HCT116 (cell line): ENCODE measurements around the gene POLA1.

Experiments used
- CTCF ChIP-seq, 3 experiments: fragments of 200-600 bp in 1 of 3; sonication (generic) in 1 of 3; IDR thresholded peaks in 2 of 3; conservative IDR thresholded peaks in 1 of 3; 2 replicates each; pipeline ENCODE4 v1.5.1; 2012 to 2017; ENCODE audit warnings: low read depth in 2 of 3, low read length in 2 of 3, antibody characterized with exemption in 1 of 3, borderline replicate concordance in 1 of 3, control low read depth in 1 of 3, mild to moderate bottlenecking in 1 of 3, mixed read lengths in 1 of 3, mixed run types in 1 of 3, moderate library complexity in 1 of 3; ENCODE audit not compliant: insufficient read depth in 1 of 3
- EZH2 ChIP-seq: fragments of 200-600 bp; sonication (generic); IDR thresholded peaks from 2 replicates; pipeline ENCODE4 v1.6.1; 2017; ENCODE audit warnings: antibody characterized with exemption, mixed run types
- REST ChIP-seq: IDR thresholded peaks from 2 replicates; pipeline ENCODE4 v1.6.1; 2012; ENCODE audit warnings: low read depth

- TF ChIP-seq CTCF (IDR thresholded peaks at IDR 0.05 in 2 of 3, conservative IDR thresholded peaks at IDR 0.05 in 1 of 3; ENCODE audit: borderline replicate concordance in 1 of 3, insufficient read depth in 1 of 3, low read depth in 2 of 3, low read length in 2 of 3), result no peak
- no peak for TF ChIP-seq REST
- no peak for TF ChIP-seq EZH2
Measured at GRCh38 chrX:24987731-24988130, 294.0 kb downstream of the POLA1 start.
